Activated T-cell treated with anti-CD3 and anti-CD28 coated beads, Interleukin-2, amount 50 U/mL, for 48 hours (primary cell): ENCODE data around the gene NPEPPS.
"Not testable (repeated sequence)": the region's sequence is repeated elsewhere in the genome, so short reads cannot be mapped to it uniquely, and the experiment has no call there.

Experiments
- DNase-seq, 2 experiments: peaks; one replicate each; pipeline ENCODE4 v3.0.0-alpha.2; 2020

The NPEPPS gene

GRCh38 chr17:47530557-47531232, at the start of gene NPEPPS:
Gene NPEPPS (plus strand): TSS chr17:47531108. CDS start chr17:47531301, 193 bp downstream.
- DNase-seq: peak; percentile 84 to 89

GRCh38 chr17:47491841-47492212, 39.1 kb upstream of the NPEPPS start:
- peak in 1 of 2 experiments; percentile 27 for DNase-seq

GRCh38 chr17:47499074-47499473, 31.8 kb upstream of the NPEPPS start:
- DNase-seq: not testable (repeated sequence)

DNA sequence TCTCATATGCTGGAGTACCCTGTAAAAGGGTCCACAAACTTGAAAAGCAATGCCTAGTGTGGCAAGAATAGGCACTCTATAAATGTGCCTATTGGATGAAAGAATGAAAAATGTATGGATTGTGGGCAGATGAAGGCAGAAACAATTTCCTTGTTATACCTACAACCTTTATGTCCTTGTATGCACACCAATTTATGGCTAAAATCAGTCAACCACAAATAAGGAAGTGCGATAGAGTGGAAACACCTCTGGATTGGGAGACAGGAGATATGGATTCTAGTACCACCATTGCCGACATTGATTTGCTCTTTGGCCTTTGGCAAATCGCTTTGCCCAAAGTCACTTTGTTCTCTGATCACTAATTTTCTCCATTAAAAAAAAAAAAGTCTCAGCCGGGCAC, 31.4 kb upstream of the NPEPPS start:
- DNase-seq: not testable (repeated sequence)

DNA sequence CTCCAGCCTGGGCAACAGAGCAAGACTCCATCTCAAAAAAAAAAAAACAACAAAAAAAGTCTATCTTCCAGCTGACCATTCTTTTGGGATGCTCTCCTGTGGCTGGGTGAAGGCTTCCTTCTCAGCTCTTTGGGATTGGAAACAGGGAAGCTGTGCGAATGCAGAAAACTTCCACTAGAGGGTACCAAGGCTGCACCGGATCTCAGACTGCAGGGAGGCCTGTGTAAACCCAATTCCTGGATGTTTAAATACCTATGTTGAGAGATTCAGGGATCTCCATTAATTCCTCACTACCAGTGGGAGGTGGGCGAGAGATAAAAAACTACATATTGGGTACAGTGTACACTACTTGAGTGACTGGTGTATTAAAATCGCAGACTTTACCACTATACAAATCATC, 30.3 kb upstream of the NPEPPS start:
- DNase-seq: not testable (repeated sequence)

- DNase-seq: peak; percentile 56 to 64
Measured at GRCh38 chr17:47502122-47502731, 28.7 kb upstream of the NPEPPS start.

GRCh38 chr17:47502776-47503455, 28.0 kb upstream of the NPEPPS start:
- DNase-seq: not testable (repeated sequence)

GRCh38 chr17:47511701-47512146, 19.2 kb upstream of the NPEPPS start:
- not testable (repeated sequence) for DNase-seq

- not testable (repeated sequence) for DNase-seq
Measured at GRCh38 chr17:47513301-47513700, 17.6 kb upstream of the NPEPPS start.

GRCh38 chr17:47518880-47519279, 12.0 kb upstream of the NPEPPS start:
- not testable (repeated sequence) for DNase-seq

- DNase-seq: not testable (repeated sequence)
Measured at GRCh38 chr17:47519365-47519764, 11.5 kb upstream of the NPEPPS start.

GRCh38 chr17:47520279-47520678, 10.6 kb upstream of the NPEPPS start:
- DNase-seq: not testable (repeated sequence)

DNA sequence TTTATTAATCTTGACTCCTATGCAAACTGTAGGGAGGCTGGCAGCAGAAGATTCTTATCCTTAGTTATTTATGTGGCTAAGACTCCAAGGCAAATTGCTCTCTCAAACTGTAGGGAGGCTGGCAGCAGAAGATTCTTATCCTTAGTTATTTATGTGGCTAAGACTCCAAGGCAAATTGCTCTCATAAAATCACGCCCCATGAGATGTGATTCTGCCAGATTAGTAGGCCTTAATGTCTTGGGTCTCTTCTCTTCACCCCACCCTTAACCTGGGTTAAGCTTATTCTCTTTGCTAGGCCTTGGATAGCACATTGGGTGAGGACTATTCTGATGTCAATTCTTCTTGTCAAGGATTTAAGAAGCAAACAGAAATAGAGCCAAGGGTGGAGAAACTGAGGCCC, 9.5 kb upstream of the NPEPPS start:
- DNase-seq: not testable (repeated sequence)

- not testable (repeated sequence) for DNase-seq
Measured at GRCh38 chr17:47522341-47522740, 8.6 kb upstream of the NPEPPS start.

DNA sequence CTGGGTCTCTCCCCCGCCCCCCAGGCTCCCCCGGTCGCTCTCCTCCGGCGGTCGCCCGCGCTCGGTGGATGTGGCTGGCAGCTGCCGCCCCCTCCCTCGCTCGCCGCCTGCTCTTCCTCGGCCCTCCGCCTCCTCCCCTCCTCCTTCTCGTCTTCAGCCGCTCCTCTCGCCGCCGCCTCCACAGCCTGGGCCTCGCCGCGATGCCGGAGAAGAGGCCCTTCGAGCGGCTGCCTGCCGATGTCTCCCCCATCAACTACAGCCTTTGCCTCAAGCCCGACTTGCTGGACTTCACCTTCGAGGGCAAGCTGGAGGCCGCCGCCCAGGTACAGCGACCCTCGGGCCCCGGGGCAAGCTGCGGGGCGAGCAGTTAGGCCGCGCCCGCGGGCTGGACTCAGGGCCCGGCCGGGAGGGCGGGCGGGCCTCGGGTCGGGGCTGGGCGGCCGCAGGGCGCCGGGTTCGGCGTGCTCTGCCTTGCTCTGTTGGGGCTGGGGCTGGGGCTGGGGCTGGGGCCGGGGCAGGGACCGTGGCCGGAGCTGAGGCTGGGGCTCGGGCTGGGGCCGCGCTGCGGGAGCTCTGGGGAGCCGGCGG, 419 bp downstream of the NPEPPS start:
- peak; percentile 48 to 58 for DNase-seq

- DNase-seq: not testable (repeated sequence)
Measured at GRCh38 chr17:47539085-47539484, 8.2 kb downstream of the NPEPPS start.

DNA sequence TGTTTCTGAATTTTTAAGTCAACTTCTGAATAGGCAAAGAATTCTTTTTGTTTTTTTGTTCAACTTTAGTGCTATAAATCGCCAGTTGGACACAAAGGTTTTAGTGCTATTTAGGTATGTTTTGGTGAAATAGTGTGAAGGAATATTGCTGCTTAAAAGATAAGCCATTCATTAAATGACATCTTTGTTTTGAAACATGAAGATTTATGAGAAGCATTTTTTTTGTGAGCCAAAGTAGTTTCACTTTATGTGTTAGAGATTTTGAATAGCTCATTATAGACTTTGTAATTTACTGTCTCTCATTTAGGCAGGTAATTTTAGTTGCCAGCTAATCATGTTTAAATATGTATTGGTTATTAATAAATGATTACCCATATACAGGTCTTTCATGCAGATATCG, 10.8 kb downstream of the NPEPPS start:
- DNase-seq: not testable (repeated sequence)

- DNase-seq: not testable (repeated sequence)
Measured at GRCh38 chr17:47544327-47544726, 13.4 kb downstream of the NPEPPS start.

GRCh38 chr17:47554733-47555132, 23.8 kb downstream of the NPEPPS start:
- not testable (repeated sequence) for DNase-seq

DNA sequence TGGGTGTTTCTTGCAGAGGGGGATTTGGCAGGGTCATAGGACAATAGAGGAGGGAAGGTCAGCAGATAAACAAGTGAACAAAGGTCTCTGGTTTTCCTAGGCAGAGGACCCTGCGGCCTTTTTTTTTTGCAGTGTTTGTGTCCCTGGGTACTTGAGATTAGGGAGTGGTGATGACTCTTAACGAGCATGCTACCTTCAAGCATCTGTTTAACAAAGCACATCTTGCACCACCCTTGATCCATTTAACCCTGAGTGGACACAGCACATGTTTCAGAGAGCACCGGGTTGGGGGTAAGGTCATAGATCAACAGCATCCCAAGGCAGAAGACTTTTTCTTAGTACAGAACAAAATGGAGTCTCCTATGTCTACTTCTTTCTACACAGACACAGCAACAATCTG, 25.2 kb downstream of the NPEPPS start:
- DNase-seq: not testable (repeated sequence)

- not testable (repeated sequence) for DNase-seq
Measured at GRCh38 chr17:47560517-47561043, 29.7 kb downstream of the NPEPPS start.

- DNase-seq: not testable (repeated sequence)
Measured at GRCh38 chr17:47561698-47562405, 30.9 kb downstream of the NPEPPS start.

DNA sequence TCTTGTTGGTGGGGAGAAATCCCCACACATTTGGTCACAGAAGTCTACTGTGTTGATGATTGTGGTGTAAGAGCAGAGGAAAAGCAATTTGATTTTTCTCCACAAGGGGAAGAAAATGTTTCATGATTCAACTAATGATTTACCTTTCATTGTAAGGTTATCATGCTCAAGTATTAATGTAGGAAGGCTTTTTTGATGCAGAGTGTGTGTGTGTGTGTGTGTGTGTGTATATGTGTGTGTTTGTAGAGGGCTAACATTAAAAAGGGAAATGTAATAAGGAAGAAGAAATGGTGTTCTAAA, 31.4 kb downstream of the NPEPPS start:
- DNase-seq: not testable (repeated sequence)
